NCI-H1417 treated with DMSO at 0.1 percent for 48 hours (cell line): ENCODE data around the gene ZNF106.

Experiments
- DNase-seq: peaks from one replicate; lab custom pipeline; 2025; lab: John Stamatoyannopoulos, UW

Gene ZNF106

GRCh38 chr15:42367041-42367440 lies 123.9 kb downstream of the ZNF106 start:
- no peak for DNase-seq

- DNase-seq = no peak
These were observed 124.9 kb downstream of the ZNF106 start for GRCh38 chr15:42365921-42366550.

- no peak for DNase-seq
These were observed 126.4 kb downstream of the ZNF106 start for GRCh38 chr15:42364529-42364928.

- DNase-seq = no peak
These were observed 127.0 kb downstream of the ZNF106 start for GRCh38 chr15:42363942-42364341.

GRCh38 chr15:42363487-42363886 lies 127.5 kb downstream of the ZNF106 start:
- no peak for DNase-seq
